HG02840 (cell line): Measurements from ENCODE around the gene CALML6.
"Not testable (repeated sequence)": the region's sequence is repeated elsewhere in the genome, so short reads cannot be mapped to it uniquely, and the experiment has no call there.

ENCODE experiments used
- ATAC-seq: cut with Tn5 transposase; IDR thresholded peaks from one replicate; pipeline ENCODE4 v1.9.1; 2021; ENCODE audit warnings: mild to moderate bottlenecking, moderate library complexity, moderate number of reproducible peaks; ENCODE audit not compliant: unreplicated experiment, low FRiP score

CALML6 gene

GRCh38 chr1:1922956-1923833, 8.1 kb downstream of the CALML6 start:
- no peak for ATAC-seq

- ATAC-seq = no peak
Observed at GRCh38 chr1:1924386-1924785, 9.3 kb downstream of the CALML6 start.

DNA sequence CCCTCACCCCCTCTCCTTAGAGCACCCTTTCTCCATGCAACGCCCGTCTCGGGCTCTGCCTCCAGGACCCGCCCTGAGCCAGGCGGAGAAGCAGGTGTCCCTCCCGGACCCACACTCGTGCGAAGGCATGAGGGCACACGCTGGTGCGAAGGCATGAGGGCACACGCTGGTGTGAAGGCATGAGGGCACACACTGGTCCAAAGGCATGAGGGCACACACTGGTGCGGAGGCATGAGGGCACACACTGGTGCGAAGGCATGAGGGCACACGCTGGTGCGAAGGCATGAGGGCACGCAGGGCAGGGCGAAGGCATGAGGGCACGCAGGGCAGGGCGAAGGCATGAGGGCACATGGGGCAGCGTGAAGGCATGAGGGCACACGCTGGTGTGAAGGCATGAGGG, 9.8 kb downstream of the CALML6 start:
- ATAC-seq = no peak

GRCh38 chr1:1925437-1926345, 10.6 kb downstream of the CALML6 start:
- ATAC-seq = no peak

- no peak for ATAC-seq
Observed at GRCh38 chr1:1926346-1926811, 11.3 kb downstream of the CALML6 start.

GRCh38 chr1:1926886-1927660, 12.0 kb downstream of the CALML6 start:
- ATAC-seq = no peak

DNA sequence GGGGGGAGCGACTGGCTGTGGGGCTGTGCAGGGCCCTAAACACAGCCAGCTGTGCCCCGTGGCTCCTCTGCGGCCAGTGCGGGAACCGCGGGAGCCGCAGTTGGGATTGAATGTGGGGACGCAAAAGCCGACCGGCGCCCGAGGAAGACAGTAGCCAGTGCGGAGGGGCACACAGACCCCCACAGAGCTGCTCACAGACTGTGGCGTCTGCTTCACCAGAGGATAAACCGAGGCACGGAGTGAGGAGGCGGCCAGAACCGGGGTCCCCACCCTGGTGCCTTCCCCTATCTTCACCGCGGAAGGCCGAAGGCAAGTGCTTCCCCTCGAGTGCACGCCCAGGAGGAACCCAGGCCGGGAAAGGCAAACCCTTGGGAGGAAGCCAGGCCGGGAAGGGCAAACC, 12.7 kb downstream of the CALML6 start:
- ATAC-seq = no peak

DNA sequence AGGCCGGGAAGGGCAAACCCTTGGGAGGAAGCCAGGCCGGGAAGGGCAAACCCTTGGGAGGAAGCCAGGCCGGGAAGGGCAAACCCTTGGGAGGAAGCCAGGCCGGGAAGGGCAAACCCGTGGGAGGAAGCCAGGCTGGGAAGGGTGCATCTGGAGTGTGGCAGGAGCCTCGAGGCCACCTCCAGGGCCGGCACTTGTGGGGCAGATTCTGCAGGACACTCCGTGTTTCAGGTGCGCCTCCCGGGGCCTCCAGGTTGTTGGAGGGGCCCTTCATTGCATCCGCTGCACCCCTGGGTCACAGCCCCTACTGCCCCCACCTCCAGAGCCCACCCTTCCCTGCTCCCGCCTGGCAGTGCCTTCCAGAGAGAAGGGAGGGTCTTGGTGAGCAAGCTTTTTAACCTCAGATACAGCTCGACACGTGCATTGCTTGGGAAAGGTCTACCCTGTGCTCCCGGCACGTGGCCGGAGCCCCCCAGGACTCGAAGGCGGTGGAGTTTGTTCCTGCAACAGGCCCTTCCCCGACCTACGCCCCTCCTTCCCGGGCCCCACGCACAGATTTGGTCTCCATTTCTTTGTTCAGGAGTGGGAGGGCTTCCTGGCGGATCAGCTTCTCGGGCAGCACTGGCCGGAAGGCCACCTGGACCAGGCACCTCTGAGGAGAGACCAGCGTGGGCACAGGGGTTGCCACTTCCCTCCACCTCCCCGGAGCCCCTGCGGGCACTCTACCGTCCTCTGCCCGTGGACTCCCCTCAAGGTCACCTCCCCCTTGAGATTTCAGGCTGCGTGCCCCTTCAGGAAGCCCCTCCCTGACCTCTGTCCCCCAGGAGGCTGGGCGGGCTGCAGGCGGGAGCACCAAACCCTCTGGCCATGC, 13.4 kb downstream of the CALML6 start:
- ATAC-seq = no peak

DNA sequence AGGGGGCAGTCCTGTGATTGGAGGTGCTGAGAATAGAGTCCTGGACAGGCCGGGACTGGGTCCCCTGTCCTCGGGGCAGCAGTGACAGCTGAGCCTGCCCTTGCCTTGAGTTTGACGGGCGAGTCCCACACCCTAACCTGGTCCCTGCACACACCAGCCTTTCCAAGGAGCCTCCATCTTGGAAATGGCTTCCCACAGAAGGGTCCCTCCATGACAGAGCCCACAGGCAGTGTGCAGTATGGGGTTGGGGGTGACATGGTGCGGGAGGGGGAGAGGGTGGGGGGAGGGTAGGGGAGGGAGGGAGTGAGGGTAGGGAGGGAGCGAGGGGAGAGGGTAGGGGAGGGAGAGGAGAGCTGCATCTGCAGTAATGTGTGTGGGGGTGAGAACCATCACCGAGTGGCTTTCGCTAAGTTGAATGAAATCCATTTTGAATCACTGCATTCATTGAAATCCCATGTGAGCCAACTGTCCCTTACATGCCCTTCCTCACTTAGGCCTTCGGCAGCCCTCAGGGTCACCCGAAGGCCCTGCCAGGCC, 14.1 kb downstream of the CALML6 start:
- ATAC-seq = no peak

- ATAC-seq = no peak
Observed at GRCh38 chr1:1929639-1930545, 14.8 kb downstream of the CALML6 start.

DNA sequence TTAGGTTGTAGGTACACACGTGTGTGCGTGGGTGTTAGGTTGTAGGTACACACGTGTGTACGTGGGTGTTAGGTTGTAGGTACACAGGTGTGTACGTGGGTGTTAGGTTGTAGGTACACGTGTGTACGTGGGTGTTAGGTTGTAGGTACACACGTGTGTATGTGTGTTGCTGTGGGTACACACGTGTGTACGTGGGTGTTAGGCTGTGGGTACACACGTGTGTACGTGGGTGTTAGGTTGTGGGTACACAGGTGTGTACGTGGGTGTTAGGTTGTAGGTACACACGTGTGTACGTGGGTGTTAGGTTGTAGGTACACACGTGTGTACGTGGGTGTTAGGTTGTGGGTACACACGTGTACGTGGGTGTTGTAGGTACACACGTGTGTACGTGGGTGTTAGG, 19.8 kb downstream of the CALML6 start:
- ATAC-seq = not testable (repeated sequence)

DNA sequence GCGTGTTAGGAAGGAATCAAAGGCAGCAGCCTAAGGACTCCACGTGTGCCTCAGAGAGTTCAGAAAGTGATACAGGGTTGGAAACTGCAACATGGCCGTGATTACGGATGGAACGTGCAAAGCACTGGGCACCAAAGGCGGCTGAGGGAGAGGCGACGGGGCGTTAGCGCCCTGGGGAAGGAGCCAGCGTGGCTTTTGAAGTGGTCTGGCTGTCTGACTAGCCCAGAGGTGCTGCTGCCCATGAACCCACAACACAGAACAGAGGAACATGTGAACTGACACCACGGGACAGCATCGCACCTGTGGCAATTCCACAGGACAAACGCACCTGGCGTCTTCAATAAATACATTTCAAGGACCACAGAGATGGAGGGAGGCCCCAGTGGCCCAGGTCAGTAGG, 22.0 kb downstream of the CALML6 start:
- no peak for ATAC-seq

- no peak for ATAC-seq
Observed at GRCh38 chr1:1937549-1938275, 22.7 kb downstream of the CALML6 start.

GRCh38 chr1:1938276-1938573, 23.2 kb downstream of the CALML6 start:
- no peak for ATAC-seq

GRCh38 chr1:1938613-1939295, 23.7 kb downstream of the CALML6 start:
- ATAC-seq = no peak

DNA sequence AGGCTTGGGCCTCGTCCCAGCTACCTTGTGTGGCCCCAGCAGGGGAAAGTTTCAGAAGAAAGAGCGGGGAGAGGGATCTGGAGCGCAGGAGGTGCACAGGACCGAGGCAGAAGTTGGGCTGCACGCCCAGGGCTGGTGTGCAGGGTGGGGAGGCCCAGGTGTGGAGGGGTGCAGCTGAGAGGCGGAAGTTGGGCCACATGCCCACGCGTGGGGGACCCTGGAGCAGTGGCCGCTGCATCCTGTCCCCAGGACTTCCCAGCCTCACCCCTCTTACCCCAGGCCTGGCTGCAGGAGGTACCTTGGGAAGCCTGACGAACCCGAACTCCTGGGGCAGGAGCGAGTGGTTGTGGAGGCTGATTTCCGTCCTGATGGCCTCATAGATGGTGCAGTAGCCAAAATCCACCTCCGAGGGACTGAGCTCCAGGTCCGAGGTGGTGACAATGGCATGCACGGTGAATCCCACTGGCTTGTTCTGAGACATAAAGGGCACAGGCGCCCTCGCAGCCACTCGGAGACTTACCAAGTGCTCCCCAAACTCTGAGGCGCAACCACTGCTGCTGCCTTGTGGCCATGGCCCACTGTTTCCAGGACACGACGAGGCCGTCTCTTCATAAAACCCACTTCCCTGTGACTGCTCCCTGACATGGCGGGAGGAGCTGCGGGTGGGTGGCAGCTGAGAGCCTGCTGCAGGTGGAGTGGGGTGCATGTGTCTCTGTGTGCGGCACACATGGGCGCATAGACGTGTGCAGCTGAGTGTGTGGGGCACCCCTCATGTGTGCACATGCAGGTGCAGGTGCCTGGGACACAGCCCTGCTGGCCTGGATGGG, 24.4 kb downstream of the CALML6 start:
- no peak for ATAC-seq

- ATAC-seq = no peak
Observed at GRCh38 chr1:1940123-1940425, 25.0 kb downstream of the CALML6 start.
